OCI-LY7 (cell line): ENCODE data around the gene AAGAB.

Experiments used
- EZH2phosphoT487 ChIP-seq: fragments of 200-600 bp; sonication (generic); IDR thresholded peaks from 2 replicates; pipeline ENCODE4 v1.6.1; 2018; ENCODE audit warnings: low read depth, borderline replicate concordance, mild to moderate bottlenecking, mixed run types, antibody characterized with exemption, low read length, moderate library complexity, mixed read lengths
- TF ChIP-seq, protein P1 (sequence below): fragments of 200-600 bp; sonication (generic); conservative IDR thresholded peaks from 2 replicates; pipeline ENCODE4 v1.5.1; 2014; ENCODE audit warnings: mild to moderate bottlenecking, antibody characterized with exemption, low read length, moderate library complexity, mixed read lengths

DNA sequence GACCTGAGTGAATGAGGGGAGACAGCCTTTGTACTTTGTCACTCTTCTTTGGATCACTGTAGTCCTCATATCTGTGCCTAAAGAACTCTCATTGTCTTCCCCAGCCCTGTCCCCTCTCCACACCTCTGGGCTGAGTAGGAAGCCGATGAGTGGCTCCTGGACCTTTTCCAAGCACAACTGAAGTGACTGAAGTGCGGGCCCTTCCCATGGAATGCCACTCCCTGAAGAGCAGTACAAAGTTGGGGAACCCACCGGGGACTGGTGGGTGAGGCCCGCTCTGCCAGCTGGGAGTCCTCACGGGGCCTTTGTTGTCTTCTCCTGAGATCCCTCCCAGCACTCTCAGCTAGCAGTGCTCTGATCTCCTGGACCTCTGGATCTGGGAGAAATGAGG lies 90.1 kb downstream of the AAGAB start:
- TF ChIP-seq, protein P1, sequence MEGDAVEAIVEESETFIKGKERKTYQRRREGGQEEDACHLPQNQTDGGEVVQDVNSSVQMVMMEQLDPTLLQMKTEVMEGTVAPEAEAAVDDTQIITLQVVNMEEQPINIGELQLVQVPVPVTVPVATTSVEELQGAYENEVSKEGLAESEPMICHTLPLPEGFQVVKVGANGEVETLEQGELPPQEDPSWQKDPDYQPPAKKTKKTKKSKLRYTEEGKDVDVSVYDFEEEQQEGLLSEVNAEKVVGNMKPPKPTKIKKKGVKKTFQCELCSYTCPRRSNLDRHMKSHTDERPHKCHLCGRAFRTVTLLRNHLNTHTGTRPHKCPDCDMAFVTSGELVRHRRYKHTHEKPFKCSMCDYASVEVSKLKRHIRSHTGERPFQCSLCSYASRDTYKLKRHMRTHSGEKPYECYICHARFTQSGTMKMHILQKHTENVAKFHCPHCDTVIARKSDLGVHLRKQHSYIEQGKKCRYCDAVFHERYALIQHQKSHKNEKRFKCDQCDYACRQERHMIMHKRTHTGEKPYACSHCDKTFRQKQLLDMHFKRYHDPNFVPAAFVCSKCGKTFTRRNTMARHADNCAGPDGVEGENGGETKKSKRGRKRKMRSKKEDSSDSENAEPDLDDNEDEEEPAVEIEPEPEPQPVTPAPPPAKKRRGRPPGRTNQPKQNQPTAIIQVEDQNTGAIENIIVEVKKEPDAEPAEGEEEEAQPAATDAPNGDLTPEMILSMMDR = no peak
- no peak for TF ChIP-seq EZH2phosphoT487
